ENCODE measurements around the gene ABCC8. TPM values are rescaled to one million over a fixed set of nuclear protein-coding genes. Genes with fewer than 3 reads are reported as not detected.

Gene ABCC8
- total and polyA plus RNA-seq, 2 experiments from 2014 or later = 2.0 to 3.4 TPM

DNA sequence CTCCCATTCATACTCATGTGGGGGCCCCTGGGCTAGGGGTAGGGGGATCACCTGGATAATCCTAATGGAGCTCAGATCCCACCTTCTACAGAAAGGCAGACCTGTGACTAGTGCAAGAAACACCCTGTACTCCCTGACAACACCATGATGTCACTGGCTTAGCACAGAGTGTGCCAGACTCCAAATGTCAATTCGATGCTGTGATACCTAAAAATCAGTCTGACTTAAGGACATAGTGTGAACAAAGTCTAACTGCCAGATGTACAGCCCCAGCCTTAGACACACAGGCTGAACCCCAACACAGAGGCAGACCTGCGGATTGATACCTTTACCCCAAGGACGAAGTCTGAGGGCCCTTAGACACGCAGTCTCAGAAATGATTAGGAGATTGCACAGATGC lies 8.5 kb downstream of the ABCC8 start (continued):
- TF ChIP-seq, protein P1, sequence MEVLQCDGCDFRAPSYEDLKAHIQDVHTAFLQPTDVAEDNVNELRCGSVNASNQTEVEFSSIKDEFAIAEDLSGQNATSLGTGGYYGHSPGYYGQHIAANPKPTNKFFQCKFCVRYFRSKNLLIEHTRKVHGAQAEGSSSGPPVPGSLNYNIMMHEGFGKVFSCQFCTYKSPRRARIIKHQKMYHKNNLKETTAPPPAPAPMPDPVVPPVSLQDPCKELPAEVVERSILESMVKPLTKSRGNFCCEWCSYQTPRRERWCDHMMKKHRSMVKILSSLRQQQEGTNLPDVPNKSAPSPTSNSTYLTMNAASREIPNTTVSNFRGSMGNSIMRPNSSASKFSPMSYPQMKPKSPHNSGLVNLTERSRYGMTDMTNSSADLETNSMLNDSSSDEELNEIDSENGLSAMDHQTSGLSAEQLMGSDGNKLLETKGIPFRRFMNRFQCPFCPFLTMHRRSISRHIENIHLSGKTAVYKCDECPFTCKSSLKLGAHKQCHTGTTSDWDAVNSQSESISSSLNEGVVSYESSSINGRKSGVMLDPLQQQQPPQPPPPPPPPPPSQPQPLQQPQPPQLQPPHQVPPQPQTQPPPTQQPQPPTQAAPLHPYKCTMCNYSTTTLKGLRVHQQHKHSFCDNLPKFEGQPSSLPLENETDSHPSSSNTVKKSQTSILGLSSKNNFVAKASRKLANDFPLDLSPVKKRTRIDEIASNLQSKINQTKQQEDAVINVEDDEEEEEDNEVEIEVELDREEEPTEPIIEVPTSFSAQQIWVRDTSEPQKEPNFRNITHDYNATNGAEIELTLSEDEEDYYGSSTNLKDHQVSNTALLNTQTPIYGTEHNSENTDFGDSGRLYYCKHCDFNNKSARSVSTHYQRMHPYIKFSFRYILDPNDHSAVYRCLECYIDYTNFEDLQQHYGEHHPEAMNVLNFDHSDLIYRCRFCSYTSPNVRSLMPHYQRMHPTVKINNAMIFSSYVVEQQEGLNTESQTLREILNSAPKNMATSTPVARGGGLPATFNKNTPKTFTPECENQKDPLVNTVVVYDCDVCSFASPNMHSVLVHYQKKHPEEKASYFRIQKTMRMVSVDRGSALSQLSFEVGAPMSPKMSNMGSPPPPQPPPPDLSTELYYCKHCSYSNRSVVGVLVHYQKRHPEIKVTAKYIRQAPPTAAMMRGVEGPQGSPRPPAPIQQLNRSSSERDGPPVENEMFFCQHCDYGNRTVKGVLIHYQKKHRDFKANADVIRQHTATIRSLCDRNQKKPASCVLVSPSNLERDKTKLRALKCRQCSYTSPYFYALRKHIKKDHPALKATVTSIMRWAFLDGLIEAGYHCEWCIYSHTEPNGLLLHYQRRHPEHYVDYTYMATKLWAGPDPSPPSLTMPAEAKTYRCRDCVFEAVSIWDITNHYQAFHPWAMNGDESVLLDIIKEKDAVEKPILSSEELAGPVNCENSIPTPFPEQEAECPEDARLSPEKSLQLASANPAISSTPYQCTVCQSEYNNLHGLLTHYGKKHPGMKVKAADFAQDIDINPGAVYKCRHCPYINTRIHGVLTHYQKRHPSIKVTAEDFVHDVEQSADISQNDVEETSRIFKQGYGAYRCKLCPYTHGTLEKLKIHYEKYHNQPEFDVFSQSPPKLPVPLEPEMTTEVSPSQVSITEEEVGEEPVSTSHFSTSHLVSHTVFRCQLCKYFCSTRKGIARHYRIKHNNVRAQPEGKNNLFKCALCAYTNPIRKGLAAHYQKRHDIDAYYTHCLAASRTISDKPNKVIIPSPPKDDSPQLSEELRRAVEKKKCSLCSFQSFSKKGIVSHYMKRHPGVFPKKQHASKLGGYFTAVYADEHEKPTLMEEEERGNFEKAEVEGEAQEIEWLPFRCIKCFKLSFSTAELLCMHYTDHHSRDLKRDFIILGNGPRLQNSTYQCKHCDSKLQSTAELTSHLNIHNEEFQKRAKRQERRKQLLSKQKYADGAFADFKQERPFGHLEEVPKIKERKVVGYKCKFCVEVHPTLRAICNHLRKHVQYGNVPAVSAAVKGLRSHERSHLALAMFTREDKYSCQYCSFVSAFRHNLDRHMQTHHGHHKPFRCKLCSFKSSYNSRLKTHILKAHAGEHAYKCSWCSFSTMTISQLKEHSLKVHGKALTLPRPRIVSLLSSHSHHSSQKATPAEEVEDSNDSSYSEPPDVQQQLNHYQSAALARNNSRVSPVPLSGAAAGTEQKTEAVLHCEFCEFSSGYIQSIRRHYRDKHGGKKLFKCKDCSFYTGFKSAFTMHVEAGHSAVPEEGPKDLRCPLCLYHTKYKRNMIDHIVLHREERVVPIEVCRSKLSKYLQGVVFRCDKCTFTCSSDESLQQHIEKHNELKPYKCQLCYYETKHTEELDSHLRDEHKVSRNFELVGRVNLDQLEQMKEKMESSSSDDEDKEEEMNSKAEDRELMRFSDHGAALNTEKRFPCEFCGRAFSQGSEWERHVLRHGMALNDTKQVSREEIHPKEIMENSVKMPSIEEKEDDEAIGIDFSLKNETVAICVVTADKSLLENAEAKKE (CRISPR knock-in tag; IDR thresholded peaks at IDR 0.05) = no peak
- TF ChIP-seq POLR2AphosphoS5 (IDR thresholded peaks at IDR 0.05; ENCODE audit: low read depth) (no peak), EZH2 (IDR thresholded peaks at IDR 0.05; ENCODE audit: low read depth, unreplicated experiment) (no peak), EZH2phosphoT487 (IDR thresholded peaks at IDR 0.05; ENCODE audit: unreplicated experiment) (no peak)
- TF ChIP-seq, protein P2, sequence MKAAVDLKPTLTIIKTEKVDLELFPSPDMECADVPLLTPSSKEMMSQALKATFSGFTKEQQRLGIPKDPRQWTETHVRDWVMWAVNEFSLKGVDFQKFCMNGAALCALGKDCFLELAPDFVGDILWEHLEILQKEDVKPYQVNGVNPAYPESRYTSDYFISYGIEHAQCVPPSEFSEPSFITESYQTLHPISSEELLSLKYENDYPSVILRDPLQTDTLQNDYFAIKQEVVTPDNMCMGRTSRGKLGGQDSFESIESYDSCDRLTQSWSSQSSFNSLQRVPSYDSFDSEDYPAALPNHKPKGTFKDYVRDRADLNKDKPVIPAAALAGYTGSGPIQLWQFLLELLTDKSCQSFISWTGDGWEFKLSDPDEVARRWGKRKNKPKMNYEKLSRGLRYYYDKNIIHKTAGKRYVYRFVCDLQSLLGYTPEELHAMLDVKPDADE (IDR thresholded peaks at IDR 0.05) = no peak
- TF ChIP-seq, protein P3, sequence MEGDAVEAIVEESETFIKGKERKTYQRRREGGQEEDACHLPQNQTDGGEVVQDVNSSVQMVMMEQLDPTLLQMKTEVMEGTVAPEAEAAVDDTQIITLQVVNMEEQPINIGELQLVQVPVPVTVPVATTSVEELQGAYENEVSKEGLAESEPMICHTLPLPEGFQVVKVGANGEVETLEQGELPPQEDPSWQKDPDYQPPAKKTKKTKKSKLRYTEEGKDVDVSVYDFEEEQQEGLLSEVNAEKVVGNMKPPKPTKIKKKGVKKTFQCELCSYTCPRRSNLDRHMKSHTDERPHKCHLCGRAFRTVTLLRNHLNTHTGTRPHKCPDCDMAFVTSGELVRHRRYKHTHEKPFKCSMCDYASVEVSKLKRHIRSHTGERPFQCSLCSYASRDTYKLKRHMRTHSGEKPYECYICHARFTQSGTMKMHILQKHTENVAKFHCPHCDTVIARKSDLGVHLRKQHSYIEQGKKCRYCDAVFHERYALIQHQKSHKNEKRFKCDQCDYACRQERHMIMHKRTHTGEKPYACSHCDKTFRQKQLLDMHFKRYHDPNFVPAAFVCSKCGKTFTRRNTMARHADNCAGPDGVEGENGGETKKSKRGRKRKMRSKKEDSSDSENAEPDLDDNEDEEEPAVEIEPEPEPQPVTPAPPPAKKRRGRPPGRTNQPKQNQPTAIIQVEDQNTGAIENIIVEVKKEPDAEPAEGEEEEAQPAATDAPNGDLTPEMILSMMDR (conservative IDR thresholded peaks at IDR 0.05; ENCODE audit: low read depth in 2 of 2) = no peak
